T-helper 2 cell treated with Interferon-gamma antibody and Interleukin-4, amounts not matched to agents 100 ng/mL and 5 ng/mL, for 36 hours (primary cell): ENCODE results near the gene WDFY4. TPM values are rescaled to one million over a fixed set of nuclear protein-coding genes. Genes with fewer than 3 reads are reported as not detected.

Experiments
- intact Hi-C: fragments of 100-400 bp; cut with micrococcal nuclease; formaldehyde crosslinking; loops from one replicate; pipeline ENCODE4 v1.15.1; 2023
- total RNA-seq: library from RNA; stranded (reverse); gene quantifications from 2 replicates; pipeline ENCODE4 v1.2.3, GENCODE V29; 2022

Gene WDFY4
- total RNA-seq, 1 donor from 2014 or later: 1.00 TPM

DNA sequence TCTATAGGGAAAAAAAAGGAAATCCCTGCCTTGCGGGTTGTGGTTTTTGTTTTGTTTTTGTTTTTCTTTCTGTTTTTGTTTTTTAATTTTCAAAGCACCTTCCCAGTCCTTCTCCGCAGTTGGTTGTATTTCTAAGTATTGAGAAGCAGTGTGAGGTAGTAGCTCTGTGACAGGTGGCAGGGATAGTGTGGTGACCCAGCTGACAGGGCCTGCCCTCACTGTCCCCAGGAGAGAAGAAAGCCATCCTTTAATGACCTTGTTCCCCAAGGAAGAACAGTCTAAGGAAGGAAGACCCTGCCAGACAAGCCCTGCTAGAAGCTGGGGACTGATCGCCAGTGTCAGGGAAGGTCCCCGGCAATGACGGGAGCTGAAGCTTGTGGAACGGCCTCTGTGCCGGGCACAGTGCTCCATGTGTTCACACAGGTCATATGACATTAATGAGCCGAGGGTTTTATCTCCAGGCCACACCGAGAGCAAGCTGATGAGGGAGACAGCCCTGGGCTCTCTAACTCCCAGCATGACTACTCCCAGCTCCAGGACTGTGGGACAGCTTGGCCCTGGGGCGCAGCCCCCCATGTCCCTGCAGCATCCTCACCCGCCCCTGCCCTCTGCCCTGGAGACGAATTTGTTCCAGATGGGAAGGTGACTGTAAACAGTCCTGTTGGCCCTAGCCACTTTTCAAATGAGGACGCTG lies 324.0 kb downstream of the WDFY4 start:
- intact Hi-C loops: no loop called here

DNA sequence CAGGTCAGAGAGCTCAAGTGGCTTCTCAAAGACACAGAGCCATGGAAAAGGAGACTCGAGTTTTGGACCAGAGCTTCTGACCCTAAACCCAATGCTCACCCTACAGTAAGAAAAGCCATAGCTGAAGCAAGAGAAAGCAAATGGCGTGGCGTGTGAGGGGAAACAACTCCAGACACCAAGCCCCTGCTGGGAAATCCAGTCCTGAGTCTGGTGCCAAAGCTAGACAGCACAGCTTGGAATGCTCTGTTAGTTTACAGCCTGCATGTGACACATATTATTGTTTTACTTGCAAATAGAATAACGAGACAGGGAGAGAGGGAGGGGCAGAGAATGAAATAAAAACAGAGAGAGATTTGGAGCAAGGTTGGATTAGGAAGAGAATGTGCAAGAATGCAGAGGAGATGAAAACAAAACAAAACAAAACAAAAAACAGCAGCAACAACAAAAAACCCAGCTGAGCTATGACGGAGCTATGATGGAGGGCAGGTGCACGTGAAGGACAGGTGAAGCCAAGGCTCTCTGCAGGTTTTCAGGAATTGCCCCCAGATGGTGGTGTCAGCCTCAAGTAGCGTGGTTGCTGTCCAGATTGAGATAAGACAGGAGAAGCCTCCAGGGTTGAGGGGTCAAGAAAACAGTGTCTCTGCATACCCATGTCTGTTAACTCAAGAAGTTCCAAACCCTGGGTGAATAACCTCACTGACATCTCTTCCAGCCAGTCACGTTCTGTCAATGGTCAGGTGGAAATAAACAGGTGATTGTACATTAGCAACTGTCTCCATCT lies 324.7 kb downstream of the WDFY4 start:
- intact Hi-C loops: no loop called here

GRCh38 chr10:49010295-49010694 lies 325.6 kb downstream of the WDFY4 start:
- intact Hi-C loops: no loop called here

- intact Hi-C loops: no loop called here
Measured at GRCh38 chr10:49010865-49011264, 326.2 kb downstream of the WDFY4 start.

DNA sequence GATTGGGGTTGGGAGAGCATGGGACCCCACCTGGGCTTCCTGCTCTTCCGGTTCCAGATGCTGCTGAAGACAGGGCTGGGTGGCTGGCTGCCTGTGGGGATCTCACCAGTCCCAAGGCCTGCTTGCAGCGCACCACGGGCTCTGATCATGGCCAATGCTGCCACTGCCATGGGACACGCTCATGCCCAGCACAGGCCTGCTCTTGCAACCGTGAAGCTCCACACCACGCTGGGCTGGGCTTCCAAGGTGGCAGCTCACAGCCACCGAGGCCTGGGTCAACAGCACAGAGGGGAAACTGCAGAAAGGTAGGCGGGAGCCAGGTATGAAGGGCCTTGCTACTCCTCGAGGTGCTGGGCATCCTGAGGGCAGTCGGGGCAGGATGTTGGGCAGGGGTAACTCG lies 327.1 kb downstream of the WDFY4 start:
- intact Hi-C loops: no loop called here

DNA sequence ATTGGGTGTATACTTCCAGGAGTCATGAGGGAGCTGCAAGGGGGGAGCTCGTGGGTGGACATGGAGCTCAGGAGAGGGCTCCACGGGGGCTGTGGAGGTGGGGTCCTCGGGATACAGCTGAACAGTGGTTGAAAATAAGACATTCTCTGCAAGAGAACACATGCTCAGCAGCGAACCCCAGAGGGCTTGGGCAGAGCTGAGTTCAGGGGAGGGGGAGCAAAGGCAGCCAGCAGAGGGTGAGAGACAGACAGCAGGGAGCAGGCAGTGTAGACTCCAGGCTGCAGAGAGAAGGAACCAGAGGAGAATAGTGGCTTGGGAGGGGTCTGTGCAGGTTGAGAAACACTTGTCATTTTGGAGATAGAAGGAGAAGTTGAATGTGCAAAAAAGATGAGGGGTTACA lies 327.9 kb downstream of the WDFY4 start:
- intact Hi-C loops: no loop called here

GRCh38 chr10:49015700-49016099 lies 331.0 kb downstream of the WDFY4 start:
- intact Hi-C loops: no loop called here

GRCh38 chr10:49021685-49022084 lies 337.0 kb downstream of the WDFY4 start:
- intact Hi-C loops: no loop called here

DNA sequence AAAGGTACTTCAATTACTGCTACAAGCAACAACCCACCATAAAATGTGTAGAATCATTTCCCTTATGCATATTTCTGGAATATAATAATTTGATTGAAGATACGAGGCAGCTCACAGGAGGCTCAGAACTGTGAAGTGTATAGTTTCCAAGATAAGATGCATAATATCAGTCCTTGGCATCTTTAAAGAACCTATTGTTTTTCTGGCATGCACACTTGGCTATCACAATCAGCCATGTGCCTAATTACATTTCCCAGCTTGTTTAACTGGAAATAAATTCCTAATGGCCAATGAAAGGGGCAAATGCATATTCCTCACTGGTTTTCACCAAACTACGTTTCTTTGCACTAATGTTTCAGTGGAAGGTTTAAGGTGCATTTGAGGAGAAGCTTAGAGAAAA lies 338.4 kb downstream of the WDFY4 start:
- intact Hi-C loops: no loop called here

DNA sequence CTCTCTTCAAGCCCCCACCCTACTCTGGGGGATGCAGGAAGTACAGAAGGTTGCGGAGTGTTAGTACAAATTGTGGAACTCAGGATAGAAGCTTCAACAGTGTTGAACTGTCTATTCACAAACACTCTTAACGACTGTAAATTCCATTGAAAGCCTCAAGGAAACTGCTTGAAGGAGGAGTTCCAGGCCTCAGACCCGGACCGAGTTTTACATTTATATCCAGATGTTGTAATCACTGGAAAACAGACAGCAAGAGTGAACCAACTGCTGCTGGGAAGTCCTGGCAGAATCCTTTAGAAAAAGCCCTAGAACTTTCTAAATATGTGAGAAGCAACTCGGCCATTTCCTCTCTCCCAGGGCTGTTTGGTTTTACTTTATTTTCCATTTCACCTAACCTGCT lies 339.1 kb downstream of the WDFY4 start:
- intact Hi-C loops: no loop called here

GRCh38 chr10:49024484-49024883 lies 339.8 kb downstream of the WDFY4 start:
- intact Hi-C loops: no loop called here

DNA sequence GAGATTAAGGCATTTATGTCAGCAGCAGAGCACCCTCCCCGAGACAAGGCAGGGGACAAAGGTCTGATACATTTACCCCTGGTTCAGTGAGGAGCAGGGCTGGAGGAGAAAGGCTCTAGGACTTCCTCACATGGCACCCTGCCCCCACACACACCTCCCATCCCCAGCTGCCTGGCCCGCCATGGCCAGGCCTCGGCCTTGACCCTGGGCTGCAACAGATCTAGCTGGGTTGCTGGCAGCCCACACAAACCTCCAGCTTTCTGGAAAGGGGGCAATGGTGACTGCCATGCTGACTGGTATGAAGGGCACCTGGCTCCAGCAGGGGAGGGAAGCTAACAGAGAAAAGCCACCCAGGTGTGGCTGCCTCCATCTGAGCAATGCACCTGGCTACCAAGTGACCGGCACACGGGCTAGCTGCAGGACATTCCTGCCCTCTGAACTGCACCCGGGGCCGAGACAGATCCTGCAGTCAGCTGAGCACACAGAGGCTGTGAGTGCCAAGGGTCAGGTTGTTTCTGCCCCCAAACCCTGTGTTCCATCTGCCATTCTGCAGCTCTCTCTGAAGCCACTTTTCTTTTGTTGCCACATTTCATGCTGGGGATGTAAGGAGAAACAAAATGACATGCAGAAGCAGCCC lies 340.8 kb downstream of the WDFY4 start:
- intact Hi-C loops: no loop called here

GRCh38 chr10:49028639-49029038 lies 344.0 kb downstream of the WDFY4 start:
- intact Hi-C loops: no loop called here

- intact Hi-C loops: no loop called here
Measured at GRCh38 chr10:49029666-49030065, 345.0 kb downstream of the WDFY4 start.

Other genes with a start within 250 kb of the WDFY4 start
- 0.34 TPM in 1 of 2 replicates, not detected in the other for gene ARHGAP22, start 79.8 kb upstream of the WDFY4 start, total RNA-seq